ENCODE data around the gene SLC5A9. TPM values are rescaled to one million over a fixed set of nuclear protein-coding genes. Genes with fewer than 3 reads are reported as not detected.
"Not testable (repeated sequence)": the region's sequence is repeated elsewhere in the genome, so short reads cannot be mapped to it uniquely, and the experiment has no call there.

The SLC5A9 gene
- total RNA-seq, 1 donor from 2014 or later: not detected

- Histone ChIP-seq H4K20me1 (ENCODE audit: low read depth) (no peaks in the 10 kb centered on the region), H3K79me2 (ENCODE audit: low read depth) (no peaks in the 10 kb centered on the region), H3K4me2 (no peak overlapping the region), H2AFZ (replicated peaks) (no peak overlapping the region), H3K27ac (no peak overlapping the region), H3F3A (ENCODE audit: low read depth) (no peaks in the 10 kb centered on the region), H3K9ac (no peak overlapping the region), H3K27me3 (no peaks in the 10 kb centered on the region), H3K9me3 (ENCODE audit: low read depth) (no peaks in the 10 kb centered on the region), H3K36me3 (no peaks in the 10 kb centered on the region), H3K4me1 (no peaks in the 10 kb centered on the region), H3K4me3 (no peak overlapping the region)
- H3K9me3 Mint-ChIP-seq: peaks cover 2% of the 10 kb centered on the region
- no peaks in the 10 kb centered on the region for H3K27me3 Mint-ChIP-seq (ENCODE audit: insufficient read depth, low read depth)
- H3K4me3 Mint-ChIP-seq: no peak overlapping the region
- peaks cover 5% of the 10 kb centered on the region for H3K36me3 Mint-ChIP-seq
- TF ChIP-seq CTCF (IDR thresholded peaks at IDR 0.05) (no peak), EZH2 (IDR thresholded peaks at IDR 0.05) (no peak), EZH2phosphoT487 (IDR thresholded peaks at IDR 0.05) (no peak)
- H3K27ac Mint-ChIP-seq: no peak overlapping the region
- no peak for DNase-seq (ENCODE audit: low spot score)
- H3K4me1 Mint-ChIP-seq: no peaks in the 10 kb centered on the region
Observed at GRCh38 chr1:48263041-48263440, 40.5 kb downstream of the SLC5A9 start.

GRCh38 chr1:48266576-48266975 lies 44.1 kb downstream of the SLC5A9 start:
- peaks cover 5% of the 10 kb centered on the region for H3K36me3 Mint-ChIP-seq
- H3K27me3 Mint-ChIP-seq (ENCODE audit: insufficient read depth, low read depth): no peaks in the 10 kb centered on the region
- Histone ChIP-seq H3K79me2 (ENCODE audit: low read depth) (no peaks in the 10 kb centered on the region), H3K9ac (no peak overlapping the region), H3K4me3 (no peak overlapping the region), H3K27me3 (no peaks in the 10 kb centered on the region), H4K20me1 (ENCODE audit: low read depth) (no peaks in the 10 kb centered on the region), H3K4me2 (no peak overlapping the region), H2AFZ (replicated peaks) (no peak overlapping the region), H3K9me3 (ENCODE audit: low read depth) (no peaks in the 10 kb centered on the region), H3K4me1 (no peaks in the 10 kb centered on the region), H3F3A (ENCODE audit: low read depth) (no peaks in the 10 kb centered on the region), H3K27ac (no peak overlapping the region), H3K36me3 (no peaks in the 10 kb centered on the region)
- peaks cover 2% of the 10 kb centered on the region for H3K9me3 Mint-ChIP-seq
- DNase-seq (ENCODE audit: low spot score): no peak
- TF ChIP-seq CTCF (IDR thresholded peaks at IDR 0.05) (no peak), EZH2 (IDR thresholded peaks at IDR 0.05) (no peak), EZH2phosphoT487 (IDR thresholded peaks at IDR 0.05) (no peak)
- H3K27ac Mint-ChIP-seq: no peak overlapping the region
- H3K4me1 Mint-ChIP-seq: no peaks in the 10 kb centered on the region
- no peak overlapping the region for H3K4me3 Mint-ChIP-seq

GRCh38 chr1:48277437-48277836 lies 54.9 kb downstream of the SLC5A9 start:
- not testable (repeated sequence) for H3K9ac ChIP-seq; H3K27me3 ChIP-seq; H3K36me3 ChIP-seq; H3K9me3 ChIP-seq (ENCODE audit: low read depth); H3K27ac Mint-ChIP-seq; H3K4me1 Mint-ChIP-seq; H3K4me3 Mint-ChIP-seq; H3K36me3 Mint-ChIP-seq; H3K4me1 ChIP-seq; H3K4me2 ChIP-seq; H3K27me3 Mint-ChIP-seq (ENCODE audit: insufficient read depth, low read depth); DNase-seq (ENCODE audit: low spot score); H3K79me2 ChIP-seq (ENCODE audit: low read depth); H2AFZ ChIP-seq (replicated peaks); H4K20me1 ChIP-seq (ENCODE audit: low read depth); H3F3A ChIP-seq (ENCODE audit: low read depth); H3K27ac ChIP-seq; H3K4me3 ChIP-seq
- peaks cover 29% of the 10 kb centered on the region for H3K9me3 Mint-ChIP-seq

- H3K4me3 Mint-ChIP-seq; H3K9me3 ChIP-seq (ENCODE audit: low read depth); H3K9ac ChIP-seq; H3K36me3 Mint-ChIP-seq; H3K4me1 ChIP-seq; DNase-seq (ENCODE audit: low spot score); H3K36me3 ChIP-seq; H3K27me3 Mint-ChIP-seq (ENCODE audit: insufficient read depth, low read depth); H3K4me1 Mint-ChIP-seq; H3K27ac ChIP-seq; H3K4me2 ChIP-seq; H3F3A ChIP-seq (ENCODE audit: low read depth); H3K4me3 ChIP-seq; H3K79me2 ChIP-seq (ENCODE audit: low read depth); H4K20me1 ChIP-seq (ENCODE audit: low read depth); H3K27me3 ChIP-seq; H2AFZ ChIP-seq (replicated peaks); H3K27ac Mint-ChIP-seq: not testable (repeated sequence)
- peaks cover 21% of the 10 kb centered on the region for H3K9me3 Mint-ChIP-seq
Observed at GRCh38 chr1:48282329-48282728, 59.8 kb downstream of the SLC5A9 start.

- H3K9me3 Mint-ChIP-seq: peaks cover 17% of the 10 kb centered on the region
- H3K9ac ChIP-seq; H3K79me2 ChIP-seq (ENCODE audit: low read depth): not testable (repeated sequence)
Observed at GRCh38 chr1:48284696-48285420, 62.3 kb downstream of the SLC5A9 start.

More at GRCh38 chr1:48284696-48285420, 62.3 kb downstream of the SLC5A9 start:
- not testable (repeated sequence) for H3K27me3 Mint-ChIP-seq (ENCODE audit: insufficient read depth, low read depth); H3K36me3 ChIP-seq; H3K4me3 ChIP-seq; DNase-seq (ENCODE audit: low spot score); H3F3A ChIP-seq (ENCODE audit: low read depth); H3K4me3 Mint-ChIP-seq; H2AFZ ChIP-seq (replicated peaks); H3K36me3 Mint-ChIP-seq; H3K4me1 Mint-ChIP-seq; H3K9me3 ChIP-seq (ENCODE audit: low read depth); H3K27ac ChIP-seq; H3K4me2 ChIP-seq; H3K27ac Mint-ChIP-seq; H3K27me3 ChIP-seq; H3K4me1 ChIP-seq; H4K20me1 ChIP-seq (ENCODE audit: low read depth)

Data from neural progenitor cell (in vitro differentiated cells).